Activated CD8-positive, alpha-beta T cell treated with anti-CD3 and anti-CD28 coated beads for 36 hours (primary cell): ENCODE results near the gene BEST1. TPM values are rescaled to one million over a fixed set of nuclear protein-coding genes. Genes with fewer than 3 reads are reported as not detected.

Experiments
- ATAC-seq: fragments of 200-7000 bp; cut with Tn5 transposase; one replicate; pipeline ENCODE4 v1.10.0; 2021; ENCODE audit warnings: mild to moderate bottlenecking, moderate library complexity
- CTCF ChIA-PET: fragments of 350-600 bp; sonication (Branson Sonifier 250); formaldehyde crosslinking; loops from one replicate; lab custom pipeline; 2021; ENCODE audit warnings: antibody characterized with exemption; lab: Charles Lee
- POLR2A ChIA-PET: fragments of 350-600 bp; sonication (Branson Sonifier 250); formaldehyde crosslinking; loops from one replicate; lab custom pipeline; 2021; ENCODE audit warnings: antibody characterized with exemption; lab: Charles Lee
- DNase-seq: peaks from one replicate; pipeline ENCODE4 v3.0.0-alpha.2; 2020
- H3K27ac Mint-ChIP-seq: one replicate; pipeline ENCODE4 v1.8.0; 2021; ENCODE audit warnings: mild to moderate bottlenecking, mixed read lengths
- H3K27me3 Mint-ChIP-seq: one replicate; pipeline ENCODE4 v1.8.0; 2021; ENCODE audit warnings: mixed read lengths
- H3K36me3 Mint-ChIP-seq: one replicate; pipeline ENCODE4 v1.8.0; 2021; ENCODE audit warnings: low read depth, mixed read lengths
- H3K4me1 Mint-ChIP-seq: one replicate; pipeline ENCODE4 v1.8.0; 2021; ENCODE audit warnings: low read depth, mixed read lengths
- H3K4me3 Mint-ChIP-seq: one replicate; pipeline ENCODE4 v1.8.0; 2021; ENCODE audit warnings: mild to moderate bottlenecking, moderate library complexity, mixed read lengths
- H3K9me3 Mint-ChIP-seq: one replicate; pipeline ENCODE4 v1.8.0; 2021; ENCODE audit warnings: mixed read lengths
- intact Hi-C: fragments of 100-400 bp; cut with micrococcal nuclease; formaldehyde crosslinking; loops from one replicate; pipeline ENCODE4 v1.10.0; 2022
- total RNA-seq, 2 experiments: library from RNA; stranded (reverse); gene quantifications; one replicate each; pipeline ENCODE4 v1.2.3, GENCODE V29; 2021
- TF ChIP-seq, protein P1 (sequence below): fragments of 200-600 bp; IDR thresholded peaks from one replicate; pipeline ENCODE4 v1.8.0; 2022; ENCODE audit warnings: antibody characterized with exemption, mild to moderate bottlenecking

The BEST1 gene
- total RNA-seq, 2 experiments from 2014 or later = 0.61 to 0.83 TPM

- ChIA-PET POLR2A (no interaction called here), CTCF (interaction anchor here (1.0 to 2.4 kb wide), 2 partner anchors 163 to 189 kb away, joined by 3 to 6 read pairs; no protein-coding TSS in a partner anchor)
- no peaks in the 10 kb centered on the region for H3K36me3 Mint-ChIP-seq
- no peaks in the 10 kb centered on the region for H3K9me3 Mint-ChIP-seq
- intact Hi-C loops = no loop called here
- TF ChIP-seq, protein P1, sequence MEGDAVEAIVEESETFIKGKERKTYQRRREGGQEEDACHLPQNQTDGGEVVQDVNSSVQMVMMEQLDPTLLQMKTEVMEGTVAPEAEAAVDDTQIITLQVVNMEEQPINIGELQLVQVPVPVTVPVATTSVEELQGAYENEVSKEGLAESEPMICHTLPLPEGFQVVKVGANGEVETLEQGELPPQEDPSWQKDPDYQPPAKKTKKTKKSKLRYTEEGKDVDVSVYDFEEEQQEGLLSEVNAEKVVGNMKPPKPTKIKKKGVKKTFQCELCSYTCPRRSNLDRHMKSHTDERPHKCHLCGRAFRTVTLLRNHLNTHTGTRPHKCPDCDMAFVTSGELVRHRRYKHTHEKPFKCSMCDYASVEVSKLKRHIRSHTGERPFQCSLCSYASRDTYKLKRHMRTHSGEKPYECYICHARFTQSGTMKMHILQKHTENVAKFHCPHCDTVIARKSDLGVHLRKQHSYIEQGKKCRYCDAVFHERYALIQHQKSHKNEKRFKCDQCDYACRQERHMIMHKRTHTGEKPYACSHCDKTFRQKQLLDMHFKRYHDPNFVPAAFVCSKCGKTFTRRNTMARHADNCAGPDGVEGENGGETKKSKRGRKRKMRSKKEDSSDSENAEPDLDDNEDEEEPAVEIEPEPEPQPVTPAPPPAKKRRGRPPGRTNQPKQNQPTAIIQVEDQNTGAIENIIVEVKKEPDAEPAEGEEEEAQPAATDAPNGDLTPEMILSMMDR = no peak
- no peak overlapping the region for H3K4me3 Mint-ChIP-seq
- ATAC-seq (no peak), DNase-seq (no peak)
- H3K4me1 Mint-ChIP-seq = peaks cover 4% of the 10 kb centered on the region
- H3K27me3 Mint-ChIP-seq = peaks cover 49% of the 10 kb centered on the region
- no peak overlapping the region for H3K27ac Mint-ChIP-seq
Observed at GRCh38 chr11:61918938-61919704, 31.0 kb upstream of the BEST1 start.

GRCh38 chr11:61919705-61920631 is 30.2 kb upstream of the BEST1 start:
- no peaks in the 10 kb centered on the region for H3K36me3 Mint-ChIP-seq
- DNase-seq (no peak), ATAC-seq (no peak)
- ChIA-PET CTCF (interaction anchor here (1.0 to 2.4 kb wide), 2 partner anchors 162 to 188 kb away, joined by 3 to 6 read pairs; no protein-coding TSS in a partner anchor), POLR2A (no interaction called here)
- no peaks in the 10 kb centered on the region for H3K9me3 Mint-ChIP-seq
- intact Hi-C loops = no loop called here
- no peak overlapping the region for H3K4me3 Mint-ChIP-seq
- H3K4me1 Mint-ChIP-seq = peaks cover 4% of the 10 kb centered on the region
- no peak overlapping the region for H3K27ac Mint-ChIP-seq
- TF ChIP-seq, protein P1 = no peak
- peaks cover 48% of the 10 kb centered on the region for H3K27me3 Mint-ChIP-seq

GRCh38 chr11:61921446-61921845 is 28.7 kb upstream of the BEST1 start:
- H3K4me3 Mint-ChIP-seq = no peak overlapping the region
- CTCF ChIA-PET = interaction anchor here (2.4 kb wide), 1 partner anchor 187 kb away, joined by 6 read pairs; no protein-coding TSS in a partner anchor
- TF ChIP-seq, protein P1 = no peak
- H3K36me3 Mint-ChIP-seq = no peaks in the 10 kb centered on the region
- H3K4me1 Mint-ChIP-seq = peaks cover 4% of the 10 kb centered on the region
- no peak overlapping the region for H3K27ac Mint-ChIP-seq
- no peaks in the 10 kb centered on the region for H3K9me3 Mint-ChIP-seq
- intact Hi-C loops = no loop called here
- DNase-seq (no peak), ATAC-seq (no peak)
- peaks cover 37% of the 10 kb centered on the region for H3K27me3 Mint-ChIP-seq
- POLR2A ChIA-PET = no interaction called here

DNA sequence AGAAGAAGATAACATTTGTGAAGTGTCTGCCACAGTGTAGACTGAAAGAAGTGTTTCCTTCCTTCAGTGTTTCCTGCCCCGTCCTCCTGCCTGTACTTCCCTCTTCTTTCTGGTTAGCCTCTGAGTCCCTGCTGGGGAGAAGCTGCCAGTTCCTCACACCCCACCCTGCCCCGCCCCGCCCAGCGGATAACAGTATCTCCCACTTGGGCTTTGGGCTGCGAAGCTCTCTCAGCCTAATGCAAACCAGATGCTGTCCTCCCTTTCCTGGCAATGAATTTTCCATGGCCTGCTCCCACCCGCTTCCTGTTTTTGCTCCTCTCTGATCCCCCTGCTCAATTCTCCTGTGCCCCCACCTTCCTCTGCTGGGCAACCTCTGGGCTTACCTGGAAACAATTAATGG is 27.6 kb upstream of the BEST1 start:
- no peak overlapping the region for H3K27ac Mint-ChIP-seq
- H3K36me3 Mint-ChIP-seq = no peaks in the 10 kb centered on the region
- TF ChIP-seq, protein P1 = no peak
- ChIA-PET CTCF (interaction anchor here (0.8 to 2.1 kb wide), 4 partner anchors 21 to 185 kb away, joined by 3 to 10 read pairs (median 4); no protein-coding TSS in a partner anchor), POLR2A (no interaction called here)
- H3K4me1 Mint-ChIP-seq = peaks cover 4% of the 10 kb centered on the region
- peaks cover 33% of the 10 kb centered on the region for H3K27me3 Mint-ChIP-seq
- DNase-seq = no peak
- H3K4me3 Mint-ChIP-seq = no peak overlapping the region
- ATAC-seq = no peak
- no peaks in the 10 kb centered on the region for H3K9me3 Mint-ChIP-seq
- intact Hi-C loops = no loop called here
